KMS-11 (cell line): ENCODE data around the gene GARNL3.

Experiments used
- H2AFZ ChIP-seq: fragments of 200-600 bp; sonication (generic); 2 replicates; pipeline ENCODE4 v1.6.1; 2016; ENCODE audit warnings: antibody characterized with exemption, mixed run types, low read depth
- H3K27ac ChIP-seq: fragments of 200-600 bp; sonication (generic); 2 replicates; pipeline ENCODE4 v1.6.1; 2016; ENCODE audit warnings: mild to moderate bottlenecking, mixed run types
- H3K27me3 ChIP-seq: fragments of 200-600 bp; sonication (generic); 2 replicates; pipeline ENCODE4 v1.6.1; 2017; ENCODE audit warnings: mild to moderate bottlenecking, low read depth, mixed run types, moderate library complexity; ENCODE audit not compliant: insufficient read depth
- H3K36me3 ChIP-seq: fragments of 200-600 bp; sonication (generic); 2 replicates; pipeline ENCODE4 v1.6.1; 2017; ENCODE audit warnings: mild to moderate bottlenecking, mixed run types; ENCODE audit not compliant: insufficient read depth
- H3K4me1 ChIP-seq: fragments of 200-600 bp; sonication (generic); 2 replicates; pipeline ENCODE4 v1.6.1; 2016; ENCODE audit warnings: mild to moderate bottlenecking, low read depth, mixed run types; ENCODE audit not compliant: poor library complexity, severe bottlenecking
- H3K4me2 ChIP-seq: fragments of 200-600 bp; sonication (generic); 2 replicates; pipeline ENCODE4 v1.7.0; 2016; ENCODE audit warnings: mild to moderate bottlenecking, mixed run types
- H3K4me3 ChIP-seq: fragments of 200-600 bp; sonication (generic); IDR thresholded peaks from 2 replicates; pipeline ENCODE4 v1.6.1; 2017; ENCODE audit warnings: low read depth, low read length, mixed read lengths; ENCODE audit not compliant: insufficient read depth
- H3K79me2 ChIP-seq: fragments of 200-600 bp; sonication (generic); 2 replicates; pipeline ENCODE4 v1.6.1; 2016; ENCODE audit warnings: low read depth, mixed run types; ENCODE audit not compliant: insufficient read depth
- H3K9ac ChIP-seq: fragments of 200-600 bp; sonication (generic); 2 replicates; pipeline ENCODE4 v1.6.1; 2016; ENCODE audit warnings: mild to moderate bottlenecking, mixed run types
- H4K20me1 ChIP-seq: fragments of 200-600 bp; sonication (generic); 2 replicates; pipeline ENCODE4 v1.6.1; 2016; ENCODE audit warnings: mild to moderate bottlenecking, mixed run types; ENCODE audit not compliant: insufficient read depth
- TF ChIP-seq, protein P1 (sequence below): fragments of 200-600 bp; sonication (generic); conservative IDR thresholded peaks from 2 replicates; pipeline ENCODE4 v1.6.1; 2017; ENCODE audit warnings: low read depth, mild to moderate bottlenecking, antibody characterized with exemption, low read length, moderate library complexity, mixed read lengths

Gene GARNL3

GRCh38 chr9:127340721-127341120 lies 76.1 kb downstream of the GARNL3 start:
- no peak overlapping the region for H2AFZ ChIP-seq
- H3K27me3 ChIP-seq = no peaks in the 10 kb centered on the region
- no peaks in the 10 kb centered on the region for H4K20me1 ChIP-seq
- H3K9ac ChIP-seq = no peak overlapping the region
- TF ChIP-seq, protein P1, sequence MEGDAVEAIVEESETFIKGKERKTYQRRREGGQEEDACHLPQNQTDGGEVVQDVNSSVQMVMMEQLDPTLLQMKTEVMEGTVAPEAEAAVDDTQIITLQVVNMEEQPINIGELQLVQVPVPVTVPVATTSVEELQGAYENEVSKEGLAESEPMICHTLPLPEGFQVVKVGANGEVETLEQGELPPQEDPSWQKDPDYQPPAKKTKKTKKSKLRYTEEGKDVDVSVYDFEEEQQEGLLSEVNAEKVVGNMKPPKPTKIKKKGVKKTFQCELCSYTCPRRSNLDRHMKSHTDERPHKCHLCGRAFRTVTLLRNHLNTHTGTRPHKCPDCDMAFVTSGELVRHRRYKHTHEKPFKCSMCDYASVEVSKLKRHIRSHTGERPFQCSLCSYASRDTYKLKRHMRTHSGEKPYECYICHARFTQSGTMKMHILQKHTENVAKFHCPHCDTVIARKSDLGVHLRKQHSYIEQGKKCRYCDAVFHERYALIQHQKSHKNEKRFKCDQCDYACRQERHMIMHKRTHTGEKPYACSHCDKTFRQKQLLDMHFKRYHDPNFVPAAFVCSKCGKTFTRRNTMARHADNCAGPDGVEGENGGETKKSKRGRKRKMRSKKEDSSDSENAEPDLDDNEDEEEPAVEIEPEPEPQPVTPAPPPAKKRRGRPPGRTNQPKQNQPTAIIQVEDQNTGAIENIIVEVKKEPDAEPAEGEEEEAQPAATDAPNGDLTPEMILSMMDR = no peak
- H3K79me2 ChIP-seq = no peaks in the 10 kb centered on the region
- peaks cover 5% of the 10 kb centered on the region for H3K4me1 ChIP-seq
- H3K4me2 ChIP-seq = no peak overlapping the region
- H3K36me3 ChIP-seq = no peaks in the 10 kb centered on the region
- H3K27ac ChIP-seq = no peak overlapping the region
- no peak overlapping the region for H3K4me3 ChIP-seq

GRCh38 chr9:127341152-127341551 lies 76.6 kb downstream of the GARNL3 start:
- Histone ChIP-seq H3K36me3 (no peaks in the 10 kb centered on the region), H3K4me3 (no peak overlapping the region), H3K27ac (no peak overlapping the region), H3K79me2 (no peaks in the 10 kb centered on the region), H4K20me1 (no peaks in the 10 kb centered on the region), H3K4me1 (peaks cover 9% of the 10 kb centered on the region), H3K9ac (no peak overlapping the region), H3K27me3 (no peaks in the 10 kb centered on the region), H2AFZ (no peak overlapping the region), H3K4me2 (no peak overlapping the region)
- TF ChIP-seq, protein P1 = no peak

GRCh38 chr9:127344368-127345000 lies 79.9 kb downstream of the GARNL3 start:
- H3K79me2 ChIP-seq = no peaks in the 10 kb centered on the region
- no peaks in the 10 kb centered on the region for H4K20me1 ChIP-seq
- peaks cover 12% of the 10 kb centered on the region for H3K4me1 ChIP-seq
- H3K36me3 ChIP-seq = no peaks in the 10 kb centered on the region
- no peak overlapping the region for H3K4me3 ChIP-seq
- no peak overlapping the region for H3K9ac ChIP-seq
- no peak overlapping the region for H2AFZ ChIP-seq
- no peak overlapping the region for H3K27ac ChIP-seq
- TF ChIP-seq, protein P1 = no peak
- H3K4me2 ChIP-seq = no peak overlapping the region
- no peaks in the 10 kb centered on the region for H3K27me3 ChIP-seq

DNA sequence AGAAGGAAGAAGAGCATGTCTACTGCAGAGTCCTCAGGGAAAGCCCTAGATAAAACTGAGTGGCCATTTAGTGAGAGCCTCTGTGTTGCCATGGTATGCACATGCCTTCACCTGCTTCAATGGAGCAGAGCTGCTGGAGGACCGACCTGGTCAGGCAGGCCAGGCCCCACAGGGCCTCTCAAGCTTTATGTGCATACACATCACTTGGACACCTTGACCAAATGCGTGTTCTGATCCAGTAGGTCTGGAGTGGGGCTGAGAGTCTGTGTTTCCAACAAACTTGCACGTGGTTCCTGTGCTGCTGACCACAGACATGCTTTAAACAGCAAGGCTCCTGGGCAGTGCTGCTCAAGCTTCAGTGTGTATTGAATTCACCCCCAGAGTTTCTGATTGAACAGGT lies 81.0 kb downstream of the GARNL3 start:
- H3K27ac ChIP-seq = no peak overlapping the region
- H2AFZ ChIP-seq = no peak overlapping the region
- H3K27me3 ChIP-seq = no peaks in the 10 kb centered on the region
- no peaks in the 10 kb centered on the region for H4K20me1 ChIP-seq
- no peaks in the 10 kb centered on the region for H3K79me2 ChIP-seq
- no peak overlapping the region for H3K4me2 ChIP-seq
- peaks cover 12% of the 10 kb centered on the region for H3K4me1 ChIP-seq
- H3K9ac ChIP-seq = no peak overlapping the region
- TF ChIP-seq, protein P1 = no peak
- H3K36me3 ChIP-seq = no peaks in the 10 kb centered on the region
- H3K4me3 ChIP-seq = no peak overlapping the region
